ENCODE measurements around the gene EEF1G. TPM values are rescaled to one million over a fixed set of nuclear protein-coding genes. Genes with fewer than 3 reads are reported as not detected.

Gene EEF1G
- total and polyA plus RNA-seq, 2 of the 13 experiments (the other 11 are each of a cell fraction or from before 2014, with no cell fraction given) = 1,787 to 2,144 TPM

- TF ChIP-seq SNAPC4 (CRISPR knock-in tag; IDR thresholded peaks at IDR 0.05) = no peak
- TF ChIP-seq KLF6 (CRISPR knock-in tag; IDR thresholded peaks at IDR 0.05) = 0 out of 2 replicates have a peak, but pooled peaks have one; percentile 43
- no peak for TF ChIP-seq ZMAT5 (CRISPR knock-in tag; IDR thresholded peaks at IDR 0.05; ENCODE audit: borderline replicate concordance, low read depth)
- no peak for TF ChIP-seq ZNF326 (CRISPR knock-in tag; IDR thresholded peaks at IDR 0.05; ENCODE audit: borderline replicate concordance)
- TF ChIP-seq GZF1 (CRISPR knock-in tag; IDR thresholded peaks at IDR 0.05) = no peak
- peak; percentile 28 to 50; a peak in 1 of 4 replicates for TF ChIP-seq EP300 (IDR thresholded peaks at IDR 0.05; ENCODE audit: low read depth in 2 of 2, low read length in 2 of 2)
- TF ChIP-seq EP300 (CRISPR knock-in tag; IDR thresholded peaks at IDR 0.05; ENCODE audit: borderline replicate concordance) = no peak
- no peak for TF ChIP-seq ZBTB14 (CRISPR knock-in tag; IDR thresholded peaks at IDR 0.05)
- 0 out of 2 replicates have a peak, but pooled peaks have one; percentile 15 for TF ChIP-seq FOSL2 (CRISPR knock-in tag; IDR thresholded peaks at IDR 0.05)
- no peak for TF ChIP-seq DDIT3 (CRISPR knock-in tag; IDR thresholded peaks at IDR 0.05)
- peak; percentile 17; the same call in 1 of the 2 replicates for TF ChIP-seq HNF4G (IDR thresholded peaks at IDR 0.05; ENCODE audit: borderline replicate concordance, low read depth, low read length)
- TF ChIP-seq HNF4G (CRISPR knock-in tag; IDR thresholded peaks at IDR 0.05; ENCODE audit: borderline replicate concordance, low read depth) = no peak
- TF ChIP-seq PREB (CRISPR knock-in tag; IDR thresholded peaks at IDR 0.05) = no peak
- TF ChIP-seq HMGA1 (CRISPR knock-in tag; conservative IDR thresholded peaks at IDR 0.05) = no peak
- no peak for TF ChIP-seq ZNF773 (CRISPR knock-in tag; IDR thresholded peaks at IDR 0.05; ENCODE audit: borderline replicate concordance)
- TF ChIP-seq TBX3 (IDR thresholded peaks at IDR 0.05; ENCODE audit: borderline replicate concordance) = no peak
- no peak for TF ChIP-seq ZNF704 (CRISPR knock-in tag; IDR thresholded peaks at IDR 0.05; ENCODE audit: borderline replicate concordance)
- TF ChIP-seq DNMT1 (CRISPR knock-in tag; IDR thresholded peaks at IDR 0.05) = no peak
- no peak for TF ChIP-seq MBNL3 (CRISPR knock-in tag; conservative IDR thresholded peaks at IDR 0.05)
Measured at GRCh38 chr11:62599069-62599696, 25.5 kb upstream of the EEF1G start (continued).

All from HepG2 (cell line).